PFSK-1 (cell line): ENCODE measurements around the gene TRAF1.

Experiments used
- FOXP2 ChIP-seq: optimal IDR thresholded peaks from 2 replicates; pipeline ENCODE3; 2011; ENCODE audit warnings: borderline replicate concordance, control low read depth, inconsistent platforms; ENCODE audit not compliant: insufficient read depth; ENCODE audit errors: extremely low read length, extremely low read depth
- POLR2AphosphoS5 ChIP-seq: IDR thresholded peaks from 2 replicates; pipeline ENCODE4 v1.6.1; 2012; ENCODE audit warnings: low read depth, mild to moderate bottlenecking, control low read depth, low read length, moderate library complexity
- SIN3A ChIP-seq: IDR thresholded peaks from 2 replicates; pipeline ENCODE4 v1.6.1; 2012; ENCODE audit warnings: mild to moderate bottlenecking, low read length, moderate library complexity, borderline replicate concordance; ENCODE audit not compliant: insufficient read depth
- TF ChIP-seq, protein P1 (sequence below), 2 experiments: IDR thresholded peaks; 2 replicates each; pipeline versions ENCODE4 v1.6.1 to v1.8.0; 2011 to 2012; ENCODE audit warnings: low read depth in 2 of 2, low read length in 2 of 2, control low read depth in 1 of 2, inconsistent platforms in 1 of 2, mild to moderate bottlenecking in 1 of 2, moderate library complexity in 1 of 2; ENCODE audit not compliant: insufficient read depth in 1 of 2

DNA sequence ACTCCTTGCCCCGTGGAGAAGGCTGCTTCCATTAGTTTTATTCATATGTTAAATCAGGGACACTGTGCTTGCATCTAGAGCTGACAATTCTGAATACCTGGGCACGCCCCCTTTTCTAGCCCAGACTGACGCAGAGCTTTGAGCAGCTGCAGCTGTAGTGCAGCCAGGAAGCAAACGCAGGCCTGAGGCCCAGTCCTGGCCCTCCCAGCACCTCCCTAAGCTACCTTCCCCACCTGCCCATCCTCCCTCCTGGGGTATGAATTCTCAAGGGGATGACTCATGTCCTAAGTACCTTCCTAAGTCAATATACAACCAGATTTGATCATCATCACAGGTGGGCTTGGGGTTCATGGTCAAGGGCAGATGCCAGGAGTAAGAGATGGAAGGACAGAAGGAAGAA lies 53.1 kb downstream of the TRAF1 start:
- TF ChIP-seq POLR2AphosphoS5 (no peak), FOXP2 (no peak), SIN3A (no peak)
- TF ChIP-seq, protein P1, sequence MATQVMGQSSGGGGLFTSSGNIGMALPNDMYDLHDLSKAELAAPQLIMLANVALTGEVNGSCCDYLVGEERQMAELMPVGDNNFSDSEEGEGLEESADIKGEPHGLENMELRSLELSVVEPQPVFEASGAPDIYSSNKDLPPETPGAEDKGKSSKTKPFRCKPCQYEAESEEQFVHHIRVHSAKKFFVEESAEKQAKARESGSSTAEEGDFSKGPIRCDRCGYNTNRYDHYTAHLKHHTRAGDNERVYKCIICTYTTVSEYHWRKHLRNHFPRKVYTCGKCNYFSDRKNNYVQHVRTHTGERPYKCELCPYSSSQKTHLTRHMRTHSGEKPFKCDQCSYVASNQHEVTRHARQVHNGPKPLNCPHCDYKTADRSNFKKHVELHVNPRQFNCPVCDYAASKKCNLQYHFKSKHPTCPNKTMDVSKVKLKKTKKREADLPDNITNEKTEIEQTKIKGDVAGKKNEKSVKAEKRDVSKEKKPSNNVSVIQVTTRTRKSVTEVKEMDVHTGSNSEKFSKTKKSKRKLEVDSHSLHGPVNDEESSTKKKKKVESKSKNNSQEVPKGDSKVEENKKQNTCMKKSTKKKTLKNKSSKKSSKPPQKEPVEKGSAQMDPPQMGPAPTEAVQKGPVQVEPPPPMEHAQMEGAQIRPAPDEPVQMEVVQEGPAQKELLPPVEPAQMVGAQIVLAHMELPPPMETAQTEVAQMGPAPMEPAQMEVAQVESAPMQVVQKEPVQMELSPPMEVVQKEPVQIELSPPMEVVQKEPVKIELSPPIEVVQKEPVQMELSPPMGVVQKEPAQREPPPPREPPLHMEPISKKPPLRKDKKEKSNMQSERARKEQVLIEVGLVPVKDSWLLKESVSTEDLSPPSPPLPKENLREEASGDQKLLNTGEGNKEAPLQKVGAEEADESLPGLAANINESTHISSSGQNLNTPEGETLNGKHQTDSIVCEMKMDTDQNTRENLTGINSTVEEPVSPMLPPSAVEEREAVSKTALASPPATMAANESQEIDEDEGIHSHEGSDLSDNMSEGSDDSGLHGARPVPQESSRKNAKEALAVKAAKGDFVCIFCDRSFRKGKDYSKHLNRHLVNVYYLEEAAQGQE (IDR thresholded peaks at IDR 0.05; ENCODE audit: insufficient read depth in 1 of 2, low read depth in 2 of 2, low read length in 2 of 2), result no peak
